ENCODE results near the gene ALOX5AP. TPM values are rescaled to one million over a fixed set of nuclear protein-coding genes. Genes with fewer than 3 reads are reported as not detected.

Gene ALOX5AP
- total and polyA plus RNA-seq, 10 of the 15 experiments (the other 5 are each of a cell fraction or from before 2014, with no cell fraction given) = 45.9 to 426 (median 109) TPM

GRCh38 chr13:30752201-30752797 lies 17.0 kb downstream of the ALOX5AP start:
- TF ChIP-seq SIN3A (IDR thresholded peaks at IDR 0.05; ENCODE audit: low read depth, low read length) (no peak), GATAD2B (conservative IDR thresholded peaks at IDR 0.05; ENCODE audit: low read depth) (no peak), ATF7 (IDR thresholded peaks at IDR 0.05; ENCODE audit: low read depth) (no peak), IKZF2 (IDR thresholded peaks at IDR 0.05) (no peak), SUZ12 (IDR thresholded peaks at IDR 0.05; ENCODE audit: unreplicated experiment) (no peak), MEF2A (IDR thresholded peaks at IDR 0.05; ENCODE audit: insufficient read depth, low read depth, low read length) (no peak), ZNF622 (IDR thresholded peaks at IDR 0.05) (no peak), SMAD1 (IDR thresholded peaks at IDR 0.05; ENCODE audit: low read depth, partially characterized antibody) (no peak)
- TF ChIP-seq, protein P1, sequence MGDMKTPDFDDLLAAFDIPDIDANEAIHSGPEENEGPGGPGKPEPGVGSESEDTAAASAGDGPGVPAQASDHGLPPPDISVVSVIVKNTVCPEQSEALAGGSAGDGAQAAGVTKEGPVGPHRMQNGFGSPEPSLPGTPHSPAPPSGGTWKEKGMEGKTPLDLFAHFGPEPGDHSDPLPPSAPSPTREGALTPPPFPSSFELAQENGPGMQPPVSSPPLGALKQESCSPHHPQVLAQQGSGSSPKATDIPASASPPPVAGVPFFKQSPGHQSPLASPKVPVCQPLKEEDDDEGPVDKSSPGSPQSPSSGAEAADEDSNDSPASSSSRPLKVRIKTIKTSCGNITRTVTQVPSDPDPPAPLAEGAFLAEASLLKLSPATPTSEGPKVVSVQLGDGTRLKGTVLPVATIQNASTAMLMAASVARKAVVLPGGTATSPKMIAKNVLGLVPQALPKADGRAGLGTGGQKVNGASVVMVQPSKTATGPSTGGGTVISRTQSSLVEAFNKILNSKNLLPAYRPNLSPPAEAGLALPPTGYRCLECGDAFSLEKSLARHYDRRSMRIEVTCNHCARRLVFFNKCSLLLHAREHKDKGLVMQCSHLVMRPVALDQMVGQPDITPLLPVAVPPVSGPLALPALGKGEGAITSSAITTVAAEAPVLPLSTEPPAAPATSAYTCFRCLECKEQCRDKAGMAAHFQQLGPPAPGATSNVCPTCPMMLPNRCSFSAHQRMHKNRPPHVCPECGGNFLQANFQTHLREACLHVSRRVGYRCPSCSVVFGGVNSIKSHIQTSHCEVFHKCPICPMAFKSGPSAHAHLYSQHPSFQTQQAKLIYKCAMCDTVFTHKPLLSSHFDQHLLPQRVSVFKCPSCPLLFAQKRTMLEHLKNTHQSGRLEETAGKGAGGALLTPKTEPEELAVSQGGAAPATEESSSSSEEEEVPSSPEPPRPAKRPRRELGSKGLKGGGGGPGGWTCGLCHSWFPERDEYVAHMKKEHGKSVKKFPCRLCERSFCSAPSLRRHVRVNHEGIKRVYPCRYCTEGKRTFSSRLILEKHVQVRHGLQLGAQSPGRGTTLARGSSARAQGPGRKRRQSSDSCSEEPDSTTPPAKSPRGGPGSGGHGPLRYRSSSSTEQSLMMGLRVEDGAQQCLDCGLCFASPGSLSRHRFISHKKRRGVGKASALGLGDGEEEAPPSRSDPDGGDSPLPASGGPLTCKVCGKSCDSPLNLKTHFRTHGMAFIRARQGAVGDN (IDR thresholded peaks at IDR 0.05) = no peak
- no peaks in the 10 kb centered on the region; a peak in 1 of 4 replicates for H3K36me3 ChIP-seq (ENCODE audit: control insufficient read depth in 2 of 2, insufficient read depth in 2 of 2, low read length in 1 of 2)
- BruUV-seq (replicated peaks) = no TSS peak
- no peaks in the 10 kb centered on the region for H3K79me2 ChIP-seq (ENCODE audit: control insufficient read depth, insufficient read depth, low read length)
- ChIA-PET POLR2A (no interaction called here), SMC1A (ENCODE audit: uncharacterized antibody, unreplicated experiment) (interaction anchor here (0.7 to 2.4 kb wide), 7 partner anchors 8 to 62 kb away, joined by 3 to 10 read pairs (median 4); no protein-coding TSS in a partner anchor), CTCF (interaction anchor here (0.6 to 1.5 kb wide), 3 partner anchors 8 to 50 kb away, joined by 3 to 4 read pairs (median 3); no protein-coding TSS in a partner anchor), RAD21 (ENCODE audit: unreplicated experiment) (interaction anchor here (0.6 kb wide), 1 partner anchor 209 kb away, joined by 3 read pairs; no protein-coding TSS in a partner anchor)
- in situ Hi-C loops (cut with MboI) (no loop called here), intact Hi-C loops (cut with micrococcal nuclease; ENCODE audit: unreplicated experiment) (no loop called here)
- H3K4me3 ChIP-seq = no peak overlapping the region
- 68% methylated on average over 11 of the region's 11 CpGs for WGBS (ENCODE audit: insufficient coverage, insufficient replicate concordance, low lambda C conversion rate, missing lambda C conversion rate)
- no peak overlapping the region for H3K4me2 ChIP-seq (ENCODE audit: control insufficient read depth, insufficient read depth)
- H3K9me3 ChIP-seq (replicated peaks; ENCODE audit: control insufficient read depth, insufficient read depth, low read length) = no peaks in the 10 kb centered on the region; the same call in 2 of the 3 replicates
- no peaks in the 10 kb centered on the region for H3K4me1 ChIP-seq (ENCODE audit: control insufficient read depth, insufficient read depth, low read length)
- no peaks in the 10 kb centered on the region for H3K27me3 ChIP-seq (replicated peaks in 1 of 2; ENCODE audit: control insufficient read depth in 2 of 2, insufficient read depth in 2 of 2, low read length in 1 of 2)
- no peak overlapping the region for H3K9ac ChIP-seq (ENCODE audit: control insufficient read depth, insufficient read depth, low read length)
- no peaks in the 10 kb centered on the region; the same call in 1 of the 2 replicates for H4K20me1 ChIP-seq (ENCODE audit: control insufficient read depth, insufficient read depth)
- FAIRE-seq (no peak), ATAC-seq (no peak), DNase-seq (ENCODE audit: low read depth, low spot score) (no peak)
- H3K27ac ChIP-seq (ENCODE audit: control insufficient read depth, insufficient read depth) = no peak overlapping the region
- no peak overlapping the region for H2AFZ ChIP-seq (ENCODE audit: control insufficient read depth, low read depth, low read length)

Measured in GM12878 (cell line).